Measurements from ENCODE around the gene SMR3B.

The SMR3B gene

DNA sequence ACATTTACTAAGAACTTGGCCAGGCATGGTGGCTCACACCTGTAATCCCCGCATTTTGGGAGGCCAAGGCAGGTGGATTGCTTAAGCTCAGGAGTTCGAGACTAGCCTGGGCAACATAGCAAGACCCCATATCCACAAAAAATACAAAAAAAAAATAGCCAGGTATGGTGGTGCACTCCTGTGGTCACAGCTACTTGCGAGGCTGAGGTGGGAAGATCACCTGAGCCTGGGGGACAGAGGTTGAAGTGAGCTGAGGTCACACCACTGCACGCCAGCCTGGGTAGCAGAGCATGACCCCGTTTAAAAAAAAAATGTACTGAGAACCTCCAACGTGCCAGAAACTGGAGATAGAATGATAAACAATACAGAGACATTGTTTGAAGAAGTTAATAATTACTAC is 22.8 kb downstream of the SMR3B start:
- no peak for ATAC-seq
- TF ChIP-seq CSDC2 (CRISPR knock-in tag; IDR thresholded peaks at IDR 0.05) (no peak), TOX (CRISPR knock-in tag; IDR thresholded peaks at IDR 0.05; ENCODE audit: borderline replicate concordance) (no peak), ESRRG (CRISPR knock-in tag; IDR thresholded peaks at IDR 0.05) (no peak), PPARA (CRISPR knock-in tag; IDR thresholded peaks at IDR 0.05; ENCODE audit: borderline replicate concordance) (no peak), OSR1 (CRISPR knock-in tag; IDR thresholded peaks at IDR 0.05) (no peak), PATZ1 (CRISPR knock-in tag; IDR thresholded peaks at IDR 0.05; ENCODE audit: borderline replicate concordance) (no peak), ISL1 (CRISPR knock-in tag; IDR thresholded peaks at IDR 0.05) (no peak), ZNF565 (CRISPR knock-in tag; conservative IDR thresholded peaks at IDR 0.05; ENCODE audit: low read depth) (no peak), TCF4 (CRISPR knock-in tag; IDR thresholded peaks at IDR 0.05; ENCODE audit: borderline replicate concordance) (no peak), ARNTL (CRISPR knock-in tag; IDR thresholded peaks at IDR 0.05; ENCODE audit: borderline replicate concordance, low read depth) (no peak), ZFP3 (CRISPR knock-in tag; IDR thresholded peaks at IDR 0.05) (no peak), GLIS3 (CRISPR knock-in tag; IDR thresholded peaks at IDR 0.05) (no peak), TSHZ2 (CRISPR knock-in tag; IDR thresholded peaks at IDR 0.05) (no peak)
- TF ChIP-seq, protein P1, sequence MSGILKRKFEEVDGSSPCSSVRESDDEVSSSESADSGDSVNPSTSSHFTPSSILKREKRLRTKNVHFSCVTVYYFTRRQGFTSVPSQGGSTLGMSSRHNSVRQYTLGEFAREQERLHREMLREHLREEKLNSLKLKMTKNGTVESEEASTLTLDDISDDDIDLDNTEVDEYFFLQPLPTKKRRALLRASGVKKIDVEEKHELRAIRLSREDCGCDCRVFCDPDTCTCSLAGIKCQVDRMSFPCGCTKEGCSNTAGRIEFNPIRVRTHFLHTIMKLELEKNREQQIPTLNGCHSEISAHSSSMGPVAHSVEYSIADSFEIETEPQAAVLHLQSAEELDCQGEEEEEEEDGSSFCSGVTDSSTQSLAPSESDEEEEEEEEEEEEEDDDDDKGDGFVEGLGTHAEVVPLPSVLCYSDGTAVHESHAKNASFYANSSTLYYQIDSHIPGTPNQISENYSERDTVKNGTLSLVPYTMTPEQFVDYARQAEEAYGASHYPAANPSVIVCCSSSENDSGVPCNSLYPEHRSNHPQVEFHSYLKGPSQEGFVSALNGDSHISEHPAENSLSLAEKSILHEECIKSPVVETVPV (CRISPR knock-in tag; IDR thresholded peaks at IDR 0.05), result no peak

DNA sequence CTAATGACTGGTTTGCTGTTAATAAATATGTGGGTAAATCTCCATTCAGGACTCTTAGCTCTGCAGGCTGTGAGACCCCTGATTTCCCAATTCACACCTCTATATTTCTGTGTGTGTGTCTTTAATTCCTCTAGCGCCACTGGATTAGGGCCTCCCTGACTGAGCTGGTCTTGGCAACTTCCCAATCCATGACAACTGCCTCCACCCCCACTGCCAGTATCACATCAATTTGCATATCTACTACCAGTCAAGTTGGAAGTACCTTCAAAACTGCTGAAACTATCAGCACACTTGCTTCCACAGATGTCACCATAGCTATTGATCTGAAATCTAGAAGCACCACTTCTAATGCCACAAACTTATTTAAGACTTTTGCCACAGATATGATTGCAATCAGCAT is 42.4 kb downstream of the SMR3B start:
- TF ChIP-seq ZNF8 (CRISPR knock-in tag; IDR thresholded peaks at IDR 0.05) (no peak), GLIS3 (CRISPR knock-in tag; IDR thresholded peaks at IDR 0.05) (no peak), RARB (CRISPR knock-in tag; IDR thresholded peaks at IDR 0.05) (no peak), ZNF70 (CRISPR knock-in tag; IDR thresholded peaks at IDR 0.05) (no peak), ESRRG (CRISPR knock-in tag; IDR thresholded peaks at IDR 0.05) (no peak), PPARA (CRISPR knock-in tag; IDR thresholded peaks at IDR 0.05; ENCODE audit: borderline replicate concordance) (no peak), ISL1 (CRISPR knock-in tag; IDR thresholded peaks at IDR 0.05) (no peak), PATZ1 (CRISPR knock-in tag; IDR thresholded peaks at IDR 0.05; ENCODE audit: borderline replicate concordance) (no peak), BACH2 (CRISPR knock-in tag; IDR thresholded peaks at IDR 0.05; ENCODE audit: borderline replicate concordance) (no peak), CSDC2 (CRISPR knock-in tag; IDR thresholded peaks at IDR 0.05) (no peak), OSR1 (CRISPR knock-in tag; IDR thresholded peaks at IDR 0.05) (no peak), TSHZ2 (CRISPR knock-in tag; IDR thresholded peaks at IDR 0.05) (no peak), TCF4 (CRISPR knock-in tag; IDR thresholded peaks at IDR 0.05; ENCODE audit: borderline replicate concordance) (no peak), TOX (CRISPR knock-in tag; IDR thresholded peaks at IDR 0.05; ENCODE audit: borderline replicate concordance) (no peak)
- TF ChIP-seq, protein P2, sequence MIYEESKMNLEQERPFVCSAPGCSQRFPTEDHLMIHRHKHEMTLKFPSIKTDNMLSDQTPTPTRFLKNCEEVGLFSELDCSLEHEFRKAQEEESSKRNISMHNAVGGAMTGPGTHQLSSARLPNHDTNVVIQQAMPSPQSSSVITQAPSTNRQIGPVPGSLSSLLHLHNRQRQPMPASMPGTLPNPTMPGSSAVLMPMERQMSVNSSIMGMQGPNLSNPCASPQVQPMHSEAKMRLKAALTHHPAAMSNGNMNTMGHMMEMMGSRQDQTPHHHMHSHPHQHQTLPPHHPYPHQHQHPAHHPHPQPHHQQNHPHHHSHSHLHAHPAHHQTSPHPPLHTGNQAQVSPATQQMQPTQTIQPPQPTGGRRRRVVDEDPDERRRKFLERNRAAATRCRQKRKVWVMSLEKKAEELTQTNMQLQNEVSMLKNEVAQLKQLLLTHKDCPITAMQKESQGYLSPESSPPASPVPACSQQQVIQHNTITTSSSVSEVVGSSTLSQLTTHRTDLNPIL (CRISPR knock-in tag; IDR thresholded peaks at IDR 0.05; ENCODE audit: low read depth), result no peak
- ATAC-seq, result no peak
